ENCODE measurements around the gene FREM3. TPM values are rescaled to one million over a fixed set of nuclear protein-coding genes. Genes with fewer than 3 reads are reported as not detected.

FREM3 gene
- total RNA-seq, 3 donors from 2014 or later = 0.15 TPM; not detected in 2

DNA sequence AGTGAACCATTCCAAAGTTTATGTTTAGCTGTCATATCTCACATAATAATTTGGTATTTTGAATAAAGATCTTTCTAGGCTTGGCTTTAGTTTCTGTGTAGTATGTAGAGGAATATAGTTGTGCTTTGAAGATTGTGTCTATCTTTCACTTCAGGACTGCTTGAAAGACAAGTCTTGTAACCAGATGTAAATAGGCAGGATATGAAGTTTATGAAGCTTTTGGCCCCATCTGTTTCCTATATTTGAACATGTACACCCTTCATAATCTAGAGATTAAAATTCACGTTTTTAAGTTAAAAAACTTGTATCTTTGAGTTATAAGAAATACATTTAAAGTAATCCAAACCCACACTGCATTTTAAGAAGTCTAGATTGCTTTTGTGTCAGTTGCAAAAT, 11.7 kb upstream of the FREM3 start:
- Histone ChIP-seq H3K4me3 (no peak overlapping the region), H3K9me3 (no peaks in the 10 kb centered on the region), H3K36me3 (no peaks in the 10 kb centered on the region), H3K4me1 (no peaks in the 10 kb centered on the region), H3K27me3 (no peaks in the 10 kb centered on the region), H3K27ac (no peak overlapping the region)
- intact Hi-C loops (cut with DNase I; ENCODE audit: low total_unique reads) = no loop called here
- TF ChIP-seq, protein P1, sequence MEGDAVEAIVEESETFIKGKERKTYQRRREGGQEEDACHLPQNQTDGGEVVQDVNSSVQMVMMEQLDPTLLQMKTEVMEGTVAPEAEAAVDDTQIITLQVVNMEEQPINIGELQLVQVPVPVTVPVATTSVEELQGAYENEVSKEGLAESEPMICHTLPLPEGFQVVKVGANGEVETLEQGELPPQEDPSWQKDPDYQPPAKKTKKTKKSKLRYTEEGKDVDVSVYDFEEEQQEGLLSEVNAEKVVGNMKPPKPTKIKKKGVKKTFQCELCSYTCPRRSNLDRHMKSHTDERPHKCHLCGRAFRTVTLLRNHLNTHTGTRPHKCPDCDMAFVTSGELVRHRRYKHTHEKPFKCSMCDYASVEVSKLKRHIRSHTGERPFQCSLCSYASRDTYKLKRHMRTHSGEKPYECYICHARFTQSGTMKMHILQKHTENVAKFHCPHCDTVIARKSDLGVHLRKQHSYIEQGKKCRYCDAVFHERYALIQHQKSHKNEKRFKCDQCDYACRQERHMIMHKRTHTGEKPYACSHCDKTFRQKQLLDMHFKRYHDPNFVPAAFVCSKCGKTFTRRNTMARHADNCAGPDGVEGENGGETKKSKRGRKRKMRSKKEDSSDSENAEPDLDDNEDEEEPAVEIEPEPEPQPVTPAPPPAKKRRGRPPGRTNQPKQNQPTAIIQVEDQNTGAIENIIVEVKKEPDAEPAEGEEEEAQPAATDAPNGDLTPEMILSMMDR (IDR thresholded peaks at IDR 0.05) = no peak
- TF ChIP-seq POLR2AphosphoS5 (IDR thresholded peaks at IDR 0.05) = no peak
- no peak for DNase-seq (ENCODE audit: low spot score in 2 of 2)

DNA sequence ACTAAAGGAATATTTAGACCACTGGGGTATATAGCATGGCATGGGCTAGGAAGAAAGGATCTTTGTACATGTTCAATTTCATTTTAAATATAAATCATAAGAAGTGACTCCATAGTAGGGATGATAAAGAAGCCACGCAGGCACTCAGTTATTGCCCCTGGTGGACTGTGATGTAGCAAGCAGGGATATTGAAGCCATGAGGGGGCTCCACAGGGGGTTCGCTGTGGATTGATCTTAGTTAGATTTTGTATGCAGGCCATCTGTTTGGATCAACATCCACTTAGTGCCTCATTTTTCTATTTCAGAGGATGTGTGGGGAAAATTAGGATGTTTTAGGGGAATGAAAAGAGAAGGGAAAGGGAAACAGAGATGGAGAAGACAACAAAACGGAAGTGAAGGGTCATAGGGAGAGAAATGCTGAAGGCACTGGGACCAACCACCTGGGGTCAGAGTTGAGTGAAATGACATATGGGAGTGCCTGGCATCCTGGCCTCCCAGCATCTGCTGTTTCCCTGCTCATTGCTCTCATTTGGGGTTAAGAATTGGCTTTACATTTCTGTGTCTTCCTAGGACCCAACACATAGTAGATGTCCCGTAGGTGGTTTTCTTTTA, 11.2 kb upstream of the FREM3 start:
- H3K9me3 ChIP-seq = no peaks in the 10 kb centered on the region
- TF ChIP-seq POLR2A (IDR thresholded peaks at IDR 0.05) (no peak), POLR2AphosphoS5 (IDR thresholded peaks at IDR 0.05) (no peak)
- TF ChIP-seq, protein P1 (IDR thresholded peaks at IDR 0.05) = no peak
- no peak for DNase-seq (ENCODE audit: low spot score in 2 of 2)
- no peaks in the 10 kb centered on the region for H3K4me1 ChIP-seq
- no peak overlapping the region for H3K27ac ChIP-seq
- intact Hi-C loops (cut with DNase I; ENCODE audit: low total_unique reads) = no loop called here
- no peak overlapping the region for H3K4me3 ChIP-seq
- H3K36me3 ChIP-seq = no peaks in the 10 kb centered on the region
- H3K27me3 ChIP-seq = no peaks in the 10 kb centered on the region

DNA sequence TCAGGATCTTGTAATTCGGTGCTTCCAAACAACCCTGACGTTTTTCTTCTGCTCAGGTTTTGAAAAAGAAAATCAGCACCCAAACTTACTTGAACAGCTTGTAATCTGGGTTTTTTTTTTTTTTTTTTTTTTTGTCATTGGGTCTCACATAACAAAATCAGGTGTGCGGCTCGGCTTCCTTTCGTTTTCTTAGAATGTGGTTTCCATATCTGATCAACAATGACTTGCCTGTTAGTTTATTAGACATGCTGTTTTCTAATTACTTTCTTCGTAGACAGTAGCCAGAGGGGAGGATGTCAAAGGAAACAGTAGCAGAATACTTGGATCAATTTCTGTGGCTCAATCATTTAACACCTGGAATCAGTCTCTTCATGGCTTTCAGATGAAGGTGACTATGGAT, 890 bp upstream of the FREM3 start:
- Histone ChIP-seq H3K4me1 (peaks cover 0 to 4% of the 10 kb centered on the region in 2 donors), H3K36me3 (no peaks in the 10 kb centered on the region), H3K27ac (no peak overlapping the region), H3K27me3 (peaks cover 0 to 30% of the 10 kb centered on the region in 2 donors), H3K4me3 (peak overlapping the region in 2 of 3 donors; percentile 47 to 61), H3K9me3 (no peaks in the 10 kb centered on the region)
- TF ChIP-seq, protein P1 (IDR thresholded peaks at IDR 0.05) = no peak
- TF ChIP-seq POLR2AphosphoS5 (IDR thresholded peaks at IDR 0.05) = no peak
- TF ChIP-seq POLR2A (IDR thresholded peaks at IDR 0.05) = no peak
- no peak for DNase-seq (ENCODE audit: low spot score in 2 of 2)
- intact Hi-C loops (cut with DNase I; ENCODE audit: low total_unique reads) = no loop called here

DNA sequence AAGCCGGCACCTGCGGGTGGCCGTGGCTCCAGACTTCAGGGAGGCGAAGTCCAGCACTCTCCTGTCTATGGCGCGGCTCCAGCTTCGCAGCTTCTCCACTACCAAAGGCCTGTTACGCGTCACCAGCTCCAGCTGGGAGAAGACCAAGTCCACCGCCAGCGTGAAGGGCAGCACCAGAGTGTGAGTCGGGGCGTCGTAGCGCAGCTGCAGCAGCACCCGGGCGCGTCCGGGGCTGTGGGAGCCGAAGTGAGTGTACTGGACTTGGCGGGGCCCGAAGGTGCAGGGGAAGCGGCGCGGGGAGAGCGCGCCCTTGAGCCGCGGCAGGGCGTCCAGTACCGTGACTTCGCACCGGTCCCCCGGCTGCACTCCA, 444 bp downstream of the FREM3 start:
- no peak overlapping the region for H3K27ac ChIP-seq
- TF ChIP-seq, protein P1 (IDR thresholded peaks at IDR 0.05) = no peak
- no peak for TF ChIP-seq POLR2A (IDR thresholded peaks at IDR 0.05)
- TF ChIP-seq POLR2AphosphoS5 (IDR thresholded peaks at IDR 0.05) = no peak
- no peaks in the 10 kb centered on the region for H3K9me3 ChIP-seq
- H3K27me3 ChIP-seq = peaks cover 0 to 30% of the 10 kb centered on the region in 2 donors
- no peaks in the 10 kb centered on the region for H3K36me3 ChIP-seq
- intact Hi-C loops (cut with DNase I; ENCODE audit: low total_unique reads) = no loop called here
- DNase-seq (ENCODE audit: low spot score in 2 of 2) = no peak
- peak overlapping the region; percentile 31 to 61 (median 47) for H3K4me3 ChIP-seq
- peaks cover 0 to 4% of the 10 kb centered on the region in 2 donors for H3K4me1 ChIP-seq

DNA sequence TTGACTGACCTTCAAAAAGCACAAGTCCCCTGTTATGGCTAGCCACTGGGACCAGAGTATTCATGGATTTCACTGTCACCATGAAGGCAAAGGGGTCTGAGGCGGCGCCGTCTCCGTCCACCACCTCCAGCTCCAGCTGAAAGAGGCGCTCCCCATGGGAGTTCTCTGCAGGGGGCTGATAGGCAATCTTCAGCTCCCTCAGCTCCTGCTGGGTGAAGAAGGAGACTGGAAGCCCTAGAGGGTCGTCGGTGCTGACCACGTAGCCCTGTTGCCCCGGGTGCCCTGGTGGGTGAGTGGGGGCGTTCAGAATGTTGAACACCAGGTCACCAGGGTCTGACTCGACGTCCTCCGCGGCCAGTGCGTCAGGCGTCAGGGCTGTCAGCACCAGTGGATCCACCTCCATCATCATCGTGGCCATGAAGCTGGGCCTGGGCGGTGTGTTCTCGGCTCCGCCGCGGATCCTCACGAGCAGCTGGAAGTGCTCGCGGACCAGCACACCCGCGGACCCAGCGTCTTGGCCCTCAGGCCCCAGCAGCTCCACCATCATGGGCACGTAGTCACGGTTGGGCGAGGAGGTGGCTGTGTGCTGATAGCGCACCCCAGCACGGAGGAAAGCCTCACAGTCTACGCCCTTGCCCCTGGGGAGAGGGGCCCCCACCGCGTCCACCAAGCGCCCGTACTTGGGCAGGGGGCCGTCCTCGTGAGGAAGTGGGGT, 987 bp downstream of the FREM3 start:
- TF ChIP-seq POLR2A (IDR thresholded peaks at IDR 0.05) (no peak), POLR2AphosphoS5 (IDR thresholded peaks at IDR 0.05) (no peak)
- TF ChIP-seq, protein P1 (IDR thresholded peaks at IDR 0.05) = no peak
- Histone ChIP-seq H3K4me3 (peak overlapping the region; percentile 31 to 61 (median 47)), H3K36me3 (no peaks in the 10 kb centered on the region), H3K27me3 (peaks cover 0 to 30% of the 10 kb centered on the region in 2 donors), H3K9me3 (no peaks in the 10 kb centered on the region), H3K27ac (no peak overlapping the region), H3K4me1 (peaks cover 0 to 4% of the 10 kb centered on the region in 2 donors)
- DNase-seq (ENCODE audit: low spot score in 2 of 2) = no peak
- intact Hi-C loops (cut with DNase I; ENCODE audit: low total_unique reads) = no loop called here
